Left cardiac atrium (tissue), 4 donors: ENCODE data around the gene PLEKHA4. TPM values are rescaled to one million over a fixed set of nuclear protein-coding genes. Genes with fewer than 3 reads are reported as not detected.
"Not testable (repeated sequence)": the region's sequence is repeated elsewhere in the genome, so short reads cannot be mapped to it uniquely, and the experiment has no call there.

Experiments
- ATAC-seq, 2 donors: fragments of 200-7000 bp; cut with Tn5 transposase; one replicate each; pipeline ENCODE4 v1.9.1; 2020; ENCODE audit warnings: mild to moderate bottlenecking in 2 of 2, moderate library complexity in 2 of 2
- DNase-seq: peaks from one replicate; pipeline ENCODE4 v3.0.0-alpha.2; 2020
- intact Hi-C, 2 donors: fragments of 100-400 bp; cut with DNase I; formaldehyde crosslinking; loops; one replicate each; pipeline versions ENCODE4 v1.14.1 to v1.15.1; 2022 to 2023
- long read RNA-seq: library from polyadenylated mRNA; unstranded; transcript quantifications from one replicate; pipeline ENCODE4 v2.0.0, GENCODE V29; 2021
- total RNA-seq, 2 donors: library from RNA; stranded (reverse); fragmentation: NEBNext Ultra II Directional; extraction: Animal tissue kit (Norgen Biotek cat#: 25700); gene quantifications; one replicate each; pipeline ENCODE4 v1.2.1, GENCODE V29; 2021
- donor health status: DM: no; HTN: yes; CAD: no.
- donor health status: DM: no; HTN: yes; CAD: no; lungs with severe emphysema.
- donor health status: DM: yes; HTN: yes; CAD: no.
- donor health status: Dilated cardiomyopathy.

PLEKHA4 gene
- 10 to 100 TPM; 29.6 to 67.1 TPM for total RNA-seq
- long read RNA-seq, partial matches to known transcripts, result 3 of 10 reads
- long read RNA-seq, other reads (novel, unspliced or antisense), result 6 of 10 reads

- ATAC-seq, result peak; percentile 45 to 48
- intact Hi-C loops, result no loop called here
- DNase-seq, result peak; percentile 89
These were observed at the start of gene PLEKHA4 for GRCh38 chr19:48868114-48868886. Gene PLEKHA4, minus strand, starts transcription at chr19:48868617. Its CDS starts 997 bp downstream, at chr19:48867620.

GRCh38 chr19:48918071-48918470 is 49.7 kb upstream of the PLEKHA4 start:
- intact Hi-C loops, result no loop called here
- DNase-seq, result no peak
- ATAC-seq, result no peak

GRCh38 chr19:48915757-48916156 is 47.3 kb upstream of the PLEKHA4 start:
- DNase-seq, result no peak

GRCh38 chr19:48914181-48914580 is 45.8 kb upstream of the PLEKHA4 start:
- intact Hi-C loops, result no loop called here
- no peak for ATAC-seq
- DNase-seq, result no peak

More at GRCh38 chr19:48915757-48916156, 47.3 kb upstream of the PLEKHA4 start:
- intact Hi-C loops, result no loop called here
- ATAC-seq, result no peak

GRCh38 chr19:48913114-48913889 is 44.9 kb upstream of the PLEKHA4 start:
- intact Hi-C loops, result no loop called here
- DNase-seq (no peak), ATAC-seq (no peak)

GRCh38 chr19:48910803-48911202 is 42.4 kb upstream of the PLEKHA4 start:
- no peak for DNase-seq
- intact Hi-C loops, result no loop called here
- ATAC-seq, result no peak

- not testable (repeated sequence) for DNase-seq, ATAC-seq
- intact Hi-C loops, result loop anchor here in 1 of 2 donors (10.0 kb wide), 1 partner anchor 45 kb away; the partner anchor contains the start of gene BAX
These were observed 41.1 kb upstream of the PLEKHA4 start for GRCh38 chr19:48909424-48910077.

- DNase-seq, result no peak
- intact Hi-C loops, result loop anchor here in 1 of 2 donors (10.0 kb wide), 1 partner anchor 47 kb away; the partner anchor contains the start of gene BAX
- peak in 1 of 2 donors; percentile 24 for ATAC-seq
These were observed 39.3 kb upstream of the PLEKHA4 start for GRCh38 chr19:48907671-48908070.

- no peak for ATAC-seq
- intact Hi-C loops, result loop anchor here in 1 of 2 donors (10.0 kb wide), 1 partner anchor 48 kb away; the partner anchor contains the start of gene BAX
- no peak for DNase-seq
These were observed 37.9 kb upstream of the PLEKHA4 start for GRCh38 chr19:48906324-48906723.

- ATAC-seq, result peak in 1 of 2 donors; percentile 52
- intact Hi-C loops, result loop anchor here in 1 of 2 donors (10.0 kb wide), 1 partner anchor 49 kb away; the partner anchor contains the start of gene BAX
- no peak for DNase-seq
These were observed 37.2 kb upstream of the PLEKHA4 start for GRCh38 chr19:48905664-48906063.

- intact Hi-C loops, result loop anchor here in 1 of 2 donors (10.0 kb wide), 1 partner anchor 51 kb away; the partner anchor contains the start of gene BAX
- DNase-seq, ATAC-seq: not testable (repeated sequence)
These were observed 35.4 kb upstream of the PLEKHA4 start for GRCh38 chr19:48903788-48904187.

GRCh38 chr19:48902291-48902690 is 33.9 kb upstream of the PLEKHA4 start:
- DNase-seq, ATAC-seq: not testable (repeated sequence)
- intact Hi-C loops, result loop anchor here in 1 of 2 donors (10.0 kb wide), 1 partner anchor 53 kb away; the partner anchor contains the start of gene BAX

- ATAC-seq, result peak; percentile 15 to 25
- DNase-seq, result no peak
- intact Hi-C loops, result loop anchor here in 1 of 2 donors (10.0 kb wide), 1 partner anchor 54 kb away; the partner anchor contains the start of gene BAX
These were observed 32.3 kb upstream of the PLEKHA4 start for GRCh38 chr19:48900477-48901406.

- intact Hi-C loops, result loop anchor here in 1 of 2 donors (10.0 kb wide), 1 partner anchor 55 kb away; the partner anchor contains the start of gene BAX
- ATAC-seq (peak; percentile 97 to 98), DNase-seq (peak; percentile 99)
These were observed 31.5 kb upstream of the PLEKHA4 start, which contains the start of gene NUCB1 for GRCh38 chr19:48899781-48900476. Gene NUCB1, plus strand, starts transcription at chr19:48900312. Its CDS starts 485 bp downstream, at chr19:48900797.

- ATAC-seq, intact Hi-C loops, DNase-seq: not testable (repeated sequence)
These were observed 31.0 kb upstream of the PLEKHA4 start for GRCh38 chr19:48899386-48899749.

- intact Hi-C loops, result no loop called here
- no peak for DNase-seq
These were observed 28.8 kb upstream of the PLEKHA4 start for GRCh38 chr19:48897181-48897580.

GRCh38 chr19:48896191-48896720 is 27.8 kb upstream of the PLEKHA4 start:
- intact Hi-C loops, result no loop called here
- ATAC-seq (peak; percentile 34 to 62), DNase-seq (peak; percentile 78)

More at GRCh38 chr19:48897181-48897580, 28.8 kb upstream of the PLEKHA4 start:
- ATAC-seq, result no peak
